HG02763 (cell line): ENCODE measurements around the gene UGT1A10.

Experiments
- ATAC-seq: cut with Tn5 transposase; IDR thresholded peaks from one replicate; pipeline ENCODE4 v1.9.1; 2021; ENCODE audit warnings: mild to moderate bottlenecking, moderate library complexity; ENCODE audit not compliant: unreplicated experiment

Gene UGT1A10

GRCh38 chr2:233801357-233802131 lies 165.3 kb downstream of the UGT1A10 start:
- ATAC-seq, result no peak

DNA sequence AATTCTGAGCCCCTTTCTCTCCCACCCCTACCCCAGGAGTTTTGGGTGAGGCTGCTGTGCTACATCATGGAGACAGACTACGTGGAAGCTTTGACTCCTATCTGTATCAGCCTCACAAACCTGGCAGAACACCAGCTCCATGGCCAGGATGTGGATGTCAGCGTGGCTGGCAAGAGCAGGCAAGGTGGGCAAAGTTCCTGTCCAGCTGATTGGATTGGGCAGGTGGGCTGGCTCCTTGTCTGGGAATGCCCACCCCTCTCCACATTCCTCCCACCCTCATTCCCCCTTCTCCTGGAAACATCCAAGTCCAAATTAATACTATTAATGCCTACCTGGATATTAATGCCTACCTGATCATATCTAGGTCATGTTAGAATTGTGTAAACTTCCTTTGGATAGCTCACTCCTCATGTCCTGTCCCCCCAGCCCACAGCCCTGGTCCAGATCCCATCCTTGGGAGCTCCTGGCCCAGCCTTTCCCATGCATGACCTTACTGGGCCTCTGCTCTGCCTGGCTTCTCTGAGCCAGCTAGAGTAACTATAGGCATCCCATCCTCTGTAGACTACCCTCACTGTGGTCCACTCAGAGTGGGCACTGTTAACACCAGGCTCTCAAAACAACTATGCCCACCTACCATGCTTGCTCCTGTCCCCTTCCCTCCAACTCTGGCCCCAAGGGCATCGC lies 166.0 kb downstream of the UGT1A10 start:
- ATAC-seq, result no peak

- no peak for ATAC-seq
These were observed 167.2 kb downstream of the UGT1A10 start for GRCh38 chr2:233803292-233803911.

DNA sequence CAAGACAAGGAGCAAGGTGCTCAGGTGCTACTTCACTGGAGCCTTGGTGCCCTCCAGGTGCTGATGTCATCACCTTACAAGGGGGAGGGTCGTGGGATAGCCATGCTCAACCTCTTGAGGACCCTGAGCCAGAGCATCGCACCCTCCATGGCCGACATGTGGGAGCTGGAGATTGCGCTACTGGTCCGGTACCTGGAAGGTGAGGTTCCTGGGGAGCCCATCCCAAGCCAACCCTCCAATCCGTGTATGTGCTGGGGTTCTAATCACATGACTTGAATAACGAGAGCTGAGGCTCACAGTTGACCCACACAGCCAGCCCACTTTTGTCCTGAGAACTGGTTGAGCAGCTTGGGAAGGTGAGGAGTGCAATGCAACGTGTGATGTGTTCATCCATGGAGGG lies 167.7 kb downstream of the UGT1A10 start:
- ATAC-seq, result no peak

- ATAC-seq, result no peak
These were observed 171.1 kb downstream of the UGT1A10 start for GRCh38 chr2:233807215-233807865.

- ATAC-seq, result no peak
These were observed 172.0 kb downstream of the UGT1A10 start for GRCh38 chr2:233807966-233808935.

GRCh38 chr2:233810385-233810784 lies 174.1 kb downstream of the UGT1A10 start:
- ATAC-seq, result no peak

DNA sequence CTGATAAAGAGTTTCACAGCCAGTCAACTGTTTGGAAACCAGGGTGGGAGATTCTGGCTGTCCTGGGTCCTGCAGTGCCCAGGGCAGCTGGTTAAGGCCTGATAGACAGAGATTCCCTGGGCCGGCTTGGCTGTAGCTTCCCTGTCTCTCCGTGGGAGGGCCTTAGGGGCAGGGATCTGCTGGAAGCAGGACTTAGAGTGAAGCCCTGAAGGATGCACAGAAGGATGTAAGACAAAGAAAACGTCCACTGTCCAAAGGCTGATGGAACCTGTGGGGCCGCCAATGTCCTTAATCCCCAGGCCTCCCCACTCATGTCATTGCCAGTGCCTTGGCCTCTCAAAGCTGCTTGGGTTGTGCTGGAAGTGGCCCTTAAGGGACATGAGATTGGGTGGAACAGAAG lies 174.8 kb downstream of the UGT1A10 start:
- no peak for ATAC-seq

DNA sequence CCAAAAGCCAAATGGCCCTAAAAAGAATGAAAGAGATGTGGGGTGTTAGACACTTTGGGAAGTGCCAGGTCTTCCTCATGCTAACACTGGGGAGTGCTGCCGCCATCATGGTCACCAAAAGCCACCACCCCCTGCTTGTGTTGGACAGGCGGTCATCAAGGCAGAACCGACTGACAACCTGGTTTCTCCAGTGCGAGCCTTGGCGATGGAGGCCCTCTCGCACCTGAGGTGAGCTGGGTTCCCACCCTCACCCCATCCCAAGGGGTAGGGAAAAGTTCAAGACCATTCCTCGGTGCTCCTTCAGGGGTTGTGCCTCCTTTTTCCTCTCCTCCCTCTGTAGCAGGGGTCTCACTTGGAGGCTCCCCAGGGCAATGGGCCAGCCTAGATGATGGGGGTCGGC lies 175.5 kb downstream of the UGT1A10 start:
- ATAC-seq, result no peak

GRCh38 chr2:233813236-233814055 lies 177.2 kb downstream of the UGT1A10 start:
- ATAC-seq, result no peak

DNA sequence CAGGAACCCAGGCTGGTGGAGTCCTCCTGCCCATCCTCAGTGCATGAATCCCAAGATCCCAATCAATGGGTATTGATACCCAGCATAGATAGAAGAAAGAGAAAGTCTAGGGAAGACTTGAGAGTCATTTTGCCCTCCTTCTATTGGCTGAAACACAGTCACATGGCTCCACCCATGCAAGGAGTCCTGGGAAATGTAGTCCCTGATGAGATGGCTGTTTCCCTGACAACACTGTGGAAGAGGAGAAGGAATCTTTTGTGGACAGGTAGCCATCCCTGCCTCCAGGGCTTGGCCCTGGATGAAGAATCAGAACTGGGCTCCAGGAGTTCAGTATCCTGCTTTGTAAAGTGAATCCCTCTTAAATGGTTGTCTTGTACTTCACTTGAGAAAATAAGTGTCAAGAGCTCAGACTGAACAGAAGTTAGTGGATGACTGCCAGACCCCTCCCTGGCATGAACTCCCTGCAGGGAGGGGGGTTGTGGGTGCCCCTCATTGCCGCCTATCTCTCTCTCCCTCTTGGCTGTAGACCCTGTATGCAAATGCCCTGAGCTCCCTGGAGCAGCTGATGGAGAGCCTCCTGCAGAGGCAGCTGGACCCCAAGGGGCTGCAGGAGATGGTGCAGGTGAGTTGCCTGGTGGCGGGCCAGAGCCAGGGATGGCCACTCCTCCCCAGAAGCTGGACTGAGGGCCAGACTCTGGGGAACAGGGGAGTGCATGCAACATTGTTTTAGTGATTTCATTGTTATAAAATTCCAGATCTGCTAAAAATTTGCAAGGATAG lies 178.0 kb downstream of the UGT1A10 start:
- no peak for ATAC-seq

- no peak for ATAC-seq
These were observed 179.6 kb downstream of the UGT1A10 start for GRCh38 chr2:233815861-233816260.

DNA sequence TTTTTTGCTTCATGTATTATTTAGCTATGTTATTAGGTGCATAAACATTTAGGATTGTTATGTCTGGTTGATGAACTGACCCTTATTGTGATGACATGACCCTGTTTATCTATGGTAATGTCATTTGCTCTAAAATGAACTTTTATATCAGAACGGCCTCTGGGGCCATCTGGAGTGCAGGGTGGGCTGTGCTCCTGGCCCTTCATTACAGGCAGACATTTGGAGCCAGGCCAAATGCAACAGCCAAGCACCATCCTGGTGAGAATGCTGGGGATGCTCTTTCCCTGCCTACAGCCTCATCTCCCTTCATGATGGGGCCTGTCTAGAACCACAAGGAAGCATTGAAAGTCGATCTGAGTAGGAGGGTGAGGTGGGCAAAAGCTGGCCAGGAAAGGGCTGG lies 180.1 kb downstream of the UGT1A10 start:
- no peak for ATAC-seq

GRCh38 chr2:233816771-233817170 lies 180.5 kb downstream of the UGT1A10 start:
- no peak for ATAC-seq

DNA sequence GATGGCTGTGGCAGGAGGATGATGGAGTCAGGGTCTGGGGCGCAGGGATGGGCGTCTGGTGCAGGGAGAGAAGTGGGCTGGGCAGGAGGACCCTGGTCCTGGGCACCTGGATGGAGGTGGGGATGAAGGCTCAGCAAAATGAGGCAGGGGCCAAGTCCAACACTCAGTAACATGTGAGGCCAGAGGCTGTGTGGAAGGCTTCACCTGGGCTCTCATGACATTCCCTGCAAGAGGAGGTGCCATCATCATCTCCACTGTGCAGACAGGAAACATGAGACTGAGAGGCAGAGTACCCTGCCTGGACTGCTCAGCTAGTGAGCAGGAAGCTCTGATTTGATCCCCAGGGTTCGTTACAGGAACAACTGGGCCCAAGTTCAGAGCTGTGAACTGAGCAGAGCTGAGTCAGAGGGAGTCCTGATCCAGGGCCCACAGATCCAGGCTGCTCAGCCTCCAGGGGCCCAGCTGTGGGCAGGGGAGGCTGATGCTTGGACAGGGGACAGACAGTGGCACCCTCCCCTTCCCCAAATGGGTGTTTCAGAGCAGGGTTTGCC lies 181.2 kb downstream of the UGT1A10 start:
- no peak for ATAC-seq

- no peak for ATAC-seq
These were observed 181.9 kb downstream of the UGT1A10 start for GRCh38 chr2:233817995-233818638.

GRCh38 chr2:233818639-233819621 lies 182.7 kb downstream of the UGT1A10 start:
- ATAC-seq, result no peak
